Sigmoid colon (tissue), 4 donors: ENCODE results near the gene DAP3.
"Not testable (repeated sequence)": the region's sequence is repeated elsewhere in the genome, so short reads cannot be mapped to it uniquely, and the experiment has no call there.

Experiments
- EP300 ChIP-seq, 4 donors: sonication (generic); formaldehyde crosslinking; IDR thresholded peaks; one replicate each; pipeline ENCODE4 v1.6.1; 2017; ENCODE audit warnings: antibody characterized with exemption in 4 of 4
- POLR2A ChIP-seq, 2 donors: fragments of 450-650 bp; IDR thresholded peaks; one replicate each; pipeline ENCODE4 v1.6.1; 2016; ENCODE audit warnings: antibody characterized with exemption in 2 of 2, mild to moderate bottlenecking in 2 of 2, moderate library complexity in 2 of 2
- POLR2AphosphoS5 ChIP-seq, 4 donors: sonication (generic); formaldehyde crosslinking; IDR thresholded peaks; one replicate each; pipeline ENCODE4 v1.6.1; 2017; ENCODE audit warnings: antibody characterized with exemption in 4 of 4
- TF ChIP-seq, protein P1 (sequence below), 4 experiments: fragments of 450-650 bp in 3 of 4; fragments of 200-600 bp in 1 of 4; IDR thresholded peaks; one replicate each; pipeline ENCODE4 v1.5.1; 2016 to 2019; ENCODE audit warnings: antibody characterized with exemption in 4 of 4, mild to moderate bottlenecking in 3 of 4, moderate library complexity in 2 of 4

DNA sequence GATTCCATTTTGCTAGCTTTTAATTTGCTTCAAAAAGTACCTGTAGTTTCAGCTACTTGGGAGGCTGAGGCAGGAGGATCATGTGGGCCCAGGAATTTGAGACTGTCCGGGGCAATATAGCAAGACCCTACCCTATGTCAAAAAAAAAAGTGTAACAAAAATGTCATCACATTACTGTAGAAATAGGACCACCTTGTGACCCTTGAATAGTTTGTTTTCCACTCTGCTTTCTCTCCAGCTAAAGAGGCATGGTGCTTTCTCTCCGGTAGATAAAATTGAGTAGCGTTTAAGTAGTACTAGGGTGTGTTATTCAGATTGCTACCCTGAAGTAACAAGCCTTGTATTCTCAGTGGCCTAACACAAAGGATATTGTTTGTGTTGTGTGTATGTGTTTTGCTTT lies 23.7 kb downstream of the DAP3 start:
- TF ChIP-seq POLR2AphosphoS5, POLR2A, EP300 (IDR thresholded peaks at IDR 0.05): not testable (repeated sequence)
- TF ChIP-seq, protein P1, sequence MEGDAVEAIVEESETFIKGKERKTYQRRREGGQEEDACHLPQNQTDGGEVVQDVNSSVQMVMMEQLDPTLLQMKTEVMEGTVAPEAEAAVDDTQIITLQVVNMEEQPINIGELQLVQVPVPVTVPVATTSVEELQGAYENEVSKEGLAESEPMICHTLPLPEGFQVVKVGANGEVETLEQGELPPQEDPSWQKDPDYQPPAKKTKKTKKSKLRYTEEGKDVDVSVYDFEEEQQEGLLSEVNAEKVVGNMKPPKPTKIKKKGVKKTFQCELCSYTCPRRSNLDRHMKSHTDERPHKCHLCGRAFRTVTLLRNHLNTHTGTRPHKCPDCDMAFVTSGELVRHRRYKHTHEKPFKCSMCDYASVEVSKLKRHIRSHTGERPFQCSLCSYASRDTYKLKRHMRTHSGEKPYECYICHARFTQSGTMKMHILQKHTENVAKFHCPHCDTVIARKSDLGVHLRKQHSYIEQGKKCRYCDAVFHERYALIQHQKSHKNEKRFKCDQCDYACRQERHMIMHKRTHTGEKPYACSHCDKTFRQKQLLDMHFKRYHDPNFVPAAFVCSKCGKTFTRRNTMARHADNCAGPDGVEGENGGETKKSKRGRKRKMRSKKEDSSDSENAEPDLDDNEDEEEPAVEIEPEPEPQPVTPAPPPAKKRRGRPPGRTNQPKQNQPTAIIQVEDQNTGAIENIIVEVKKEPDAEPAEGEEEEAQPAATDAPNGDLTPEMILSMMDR (IDR thresholded peaks at IDR 0.05): not testable (repeated sequence)
